Neutrophil (primary cell): ENCODE data around the gene COL15A1.

Experiments
- H3K27ac ChIP-seq: fragments of 200-600 bp; sonication (generic); 2 replicates; pipeline ENCODE4 v1.5.1; 2016; ENCODE audit warnings: mild to moderate bottlenecking, moderate library complexity
- H3K27me3 ChIP-seq: fragments of 200-600 bp; sonication (generic); 2 replicates; pipeline ENCODE4 v1.6.0; 2016; ENCODE audit warnings: mild to moderate bottlenecking
- H3K36me3 ChIP-seq: fragments of 200-600 bp; sonication (generic); 2 replicates; pipeline ENCODE4 v1.5.1; 2017
- H3K4me1 ChIP-seq, 2 experiments: fragments of 200-600 bp in 1 of 2; sonication (generic) in 1 of 2; 1 replicate in 1 of 2; 2 replicates in 1 of 2; pipeline versions ENCODE4 v1.5.1 to v1.6.1; 2013 to 2016; ENCODE audit warnings: low read depth in 1 of 2, low read length in 1 of 2, mild to moderate bottlenecking in 1 of 2, moderate library complexity in 1 of 2; ENCODE audit not compliant: control insufficient read depth in 1 of 2, insufficient read depth in 1 of 2
- H3K4me3 ChIP-seq, 2 experiments: fragments of 200-600 bp in 1 of 2; sonication (generic) in 1 of 2; 1 replicate in 1 of 2; 2 replicates in 1 of 2; pipeline ENCODE4 v1.5.1; 2013 to 2016; ENCODE audit warnings: low read depth in 1 of 2, low read length in 1 of 2, mild to moderate bottlenecking in 1 of 2, moderate library complexity in 1 of 2
- H3K9me3 ChIP-seq: fragments of 200-600 bp; sonication (generic); 2 replicates; pipeline ENCODE4 v1.5.1; 2016
- TF ChIP-seq, protein P1 (sequence below): fragments of 200-600 bp; sonication (generic); IDR thresholded peaks from 2 replicates; pipeline ENCODE4 v1.5.1; 2016; ENCODE audit warnings: antibody characterized with exemption

The COL15A1 gene

DNA sequence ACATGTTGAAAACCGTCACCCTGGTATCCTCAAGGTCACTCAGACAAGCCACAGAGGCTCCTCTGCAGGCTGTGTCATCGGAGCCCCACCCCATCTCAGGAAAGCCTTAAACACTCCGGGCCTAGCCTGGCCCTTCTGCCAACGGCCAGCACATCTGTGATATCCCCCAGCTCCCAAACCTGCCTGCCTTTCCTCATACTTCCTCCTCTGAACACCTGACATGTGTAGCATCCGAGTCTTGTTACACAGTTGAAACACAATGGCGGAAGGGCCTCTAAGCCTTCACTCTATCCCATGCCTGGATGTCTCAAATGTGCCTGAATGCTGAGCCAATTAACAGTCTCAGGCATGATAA, 128.3 kb downstream of the COL15A1 start:
- H3K4me3 ChIP-seq, result no peak overlapping the region
- H3K4me1 ChIP-seq, result no peaks in the 10 kb centered on the region
- TF ChIP-seq, protein P1, sequence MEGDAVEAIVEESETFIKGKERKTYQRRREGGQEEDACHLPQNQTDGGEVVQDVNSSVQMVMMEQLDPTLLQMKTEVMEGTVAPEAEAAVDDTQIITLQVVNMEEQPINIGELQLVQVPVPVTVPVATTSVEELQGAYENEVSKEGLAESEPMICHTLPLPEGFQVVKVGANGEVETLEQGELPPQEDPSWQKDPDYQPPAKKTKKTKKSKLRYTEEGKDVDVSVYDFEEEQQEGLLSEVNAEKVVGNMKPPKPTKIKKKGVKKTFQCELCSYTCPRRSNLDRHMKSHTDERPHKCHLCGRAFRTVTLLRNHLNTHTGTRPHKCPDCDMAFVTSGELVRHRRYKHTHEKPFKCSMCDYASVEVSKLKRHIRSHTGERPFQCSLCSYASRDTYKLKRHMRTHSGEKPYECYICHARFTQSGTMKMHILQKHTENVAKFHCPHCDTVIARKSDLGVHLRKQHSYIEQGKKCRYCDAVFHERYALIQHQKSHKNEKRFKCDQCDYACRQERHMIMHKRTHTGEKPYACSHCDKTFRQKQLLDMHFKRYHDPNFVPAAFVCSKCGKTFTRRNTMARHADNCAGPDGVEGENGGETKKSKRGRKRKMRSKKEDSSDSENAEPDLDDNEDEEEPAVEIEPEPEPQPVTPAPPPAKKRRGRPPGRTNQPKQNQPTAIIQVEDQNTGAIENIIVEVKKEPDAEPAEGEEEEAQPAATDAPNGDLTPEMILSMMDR, result no peak
- no peaks in the 10 kb centered on the region for H3K36me3 ChIP-seq
- H3K9me3 ChIP-seq, result no peaks in the 10 kb centered on the region
- H3K27me3 ChIP-seq, result peaks cover 3% of the 10 kb centered on the region
- no peak overlapping the region for H3K27ac ChIP-seq

DNA sequence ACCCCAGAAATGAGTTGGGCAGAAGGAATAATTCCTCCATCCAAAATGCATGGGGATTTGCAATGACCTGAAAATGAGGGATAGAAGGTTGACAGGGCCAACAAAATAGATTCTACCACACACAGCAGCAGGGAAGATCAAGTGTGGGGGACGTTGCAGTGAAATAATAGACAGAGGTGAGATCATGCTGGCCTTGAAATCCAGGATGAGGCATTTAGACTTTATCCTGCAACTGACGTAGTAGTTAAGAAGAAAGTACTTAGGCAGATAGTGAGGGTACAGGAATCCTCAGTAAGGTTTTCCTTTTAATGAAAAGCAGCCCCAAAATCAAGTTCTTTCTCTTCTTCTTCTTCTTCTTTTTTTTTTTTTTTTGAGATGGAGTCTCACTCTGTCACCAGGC, 129.6 kb downstream of the COL15A1 start:
- TF ChIP-seq, protein P1, result no peak
- Histone ChIP-seq H3K4me3 (no peak overlapping the region), H3K27me3 (peaks cover 14% of the 10 kb centered on the region), H3K36me3 (no peaks in the 10 kb centered on the region), H3K4me1 (no peaks in the 10 kb centered on the region), H3K27ac (no peak overlapping the region), H3K9me3 (no peaks in the 10 kb centered on the region)

DNA sequence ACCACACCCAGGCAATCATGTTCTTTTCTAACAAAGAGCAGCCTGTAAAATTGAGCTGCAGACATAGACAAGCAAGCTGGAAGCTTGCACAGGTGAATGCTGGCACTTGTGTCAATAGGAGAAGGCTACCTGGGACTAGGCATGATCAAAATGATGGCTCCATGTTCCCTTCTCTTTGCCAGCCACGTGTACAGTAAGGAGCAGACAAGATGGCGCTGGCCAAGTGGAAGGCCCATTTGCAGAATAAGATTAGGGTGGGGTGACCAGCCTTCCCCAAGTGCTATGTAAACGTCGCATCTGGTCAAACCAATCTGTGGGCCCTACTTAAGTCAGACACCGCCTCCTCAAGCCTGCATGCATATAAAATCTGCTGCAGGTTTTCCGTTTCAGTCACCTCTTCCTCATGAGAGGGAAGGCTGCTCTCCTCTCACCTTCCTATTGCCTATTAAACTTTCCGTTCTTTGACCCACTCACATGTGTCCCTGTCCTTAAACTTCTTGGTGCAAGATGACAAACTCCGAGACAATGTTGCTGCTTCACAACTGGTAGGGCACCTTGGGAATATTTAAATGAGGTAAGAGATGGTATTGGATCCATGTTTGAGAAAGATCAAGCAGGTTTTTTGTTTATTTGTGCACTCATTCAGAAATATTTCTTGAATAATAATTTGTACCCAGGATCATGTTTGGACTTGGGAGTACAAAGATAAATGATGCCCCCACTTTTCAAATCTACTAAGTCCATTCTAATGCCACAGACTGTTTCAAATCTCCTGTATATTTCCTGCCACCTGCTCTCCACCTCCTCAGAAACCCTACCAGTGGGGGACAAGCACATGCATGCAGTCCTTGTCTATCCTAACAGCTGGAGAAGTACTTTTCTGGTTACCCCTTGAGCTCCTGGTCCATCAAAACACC, 130.5 kb downstream of the COL15A1 start:
- Histone ChIP-seq H3K9me3 (no peaks in the 10 kb centered on the region), H3K27me3 (peaks cover 19% of the 10 kb centered on the region), H3K4me3 (no peak overlapping the region), H3K4me1 (no peaks in the 10 kb centered on the region), H3K27ac (no peak overlapping the region), H3K36me3 (no peaks in the 10 kb centered on the region)
- TF ChIP-seq, protein P1, result no peak

DNA sequence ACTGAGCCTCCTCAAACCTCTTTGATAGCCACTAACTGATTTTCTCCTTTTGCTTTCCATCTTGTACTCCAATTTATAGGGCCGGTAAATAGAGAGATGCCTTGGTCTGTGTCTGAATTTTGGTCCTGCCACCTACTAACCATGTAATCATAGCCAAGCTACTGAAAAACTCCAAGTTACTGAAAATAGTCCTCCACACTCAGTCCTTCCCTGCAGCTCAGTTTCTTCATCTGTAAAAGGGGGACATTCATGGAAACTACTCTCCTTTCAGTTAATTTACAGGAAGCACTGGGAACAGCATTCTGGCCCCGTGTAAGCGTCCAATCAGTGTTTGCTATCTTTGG, 131.2 kb downstream of the COL15A1 start:
- no peaks in the 10 kb centered on the region for H3K36me3 ChIP-seq
- no peak overlapping the region for H3K4me3 ChIP-seq
- peaks cover 19% of the 10 kb centered on the region for H3K27me3 ChIP-seq
- no peaks in the 10 kb centered on the region for H3K9me3 ChIP-seq
- H3K4me1 ChIP-seq, result no peaks in the 10 kb centered on the region
- no peak overlapping the region for H3K27ac ChIP-seq
- TF ChIP-seq, protein P1, result no peak

DNA sequence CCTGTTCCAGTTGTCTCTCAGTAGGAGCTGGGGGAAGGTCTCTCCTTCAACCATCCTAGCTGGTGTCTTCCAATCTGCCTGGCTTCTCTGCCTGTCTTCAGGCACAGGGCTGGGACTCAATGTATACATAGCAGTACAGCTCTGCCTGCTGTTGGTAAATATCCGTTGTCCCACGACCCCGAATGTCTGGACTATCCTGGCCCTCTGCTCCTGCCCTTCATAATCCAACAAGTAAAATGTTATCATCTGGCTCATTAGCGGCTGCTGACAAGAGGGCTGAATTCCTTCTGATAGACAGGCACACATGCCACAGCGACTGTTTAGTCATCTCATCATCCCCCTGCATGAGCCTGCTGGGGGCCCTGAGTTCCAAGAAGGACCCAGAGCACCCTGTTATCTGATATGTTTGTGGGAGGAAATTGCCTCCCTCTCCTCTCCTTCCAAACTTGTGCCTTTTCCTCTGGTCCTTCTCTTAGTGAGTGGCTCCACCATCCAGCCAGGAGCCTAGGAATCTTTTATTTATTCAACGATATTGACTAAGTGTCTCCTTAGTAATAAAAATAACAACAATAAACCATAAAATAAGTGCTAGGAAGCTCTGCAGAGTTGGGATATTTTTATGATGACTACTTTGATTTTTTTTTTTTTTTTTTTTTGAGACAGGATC, 131.7 kb downstream of the COL15A1 start:
- H3K9me3 ChIP-seq, result no peaks in the 10 kb centered on the region
- TF ChIP-seq, protein P1, result no peak
- no peak overlapping the region for H3K27ac ChIP-seq
- H3K4me1 ChIP-seq, result no peaks in the 10 kb centered on the region
- no peaks in the 10 kb centered on the region for H3K36me3 ChIP-seq
- no peak overlapping the region for H3K4me3 ChIP-seq
- peaks cover 19% of the 10 kb centered on the region for H3K27me3 ChIP-seq
